Smooth muscle cell of the brain vasculature (primary cell): Measurements from ENCODE around the gene CASP5.

Experiments
- DNase-seq: peaks from one replicate; pipeline ENCODE4 v3.0.0-alpha.2; 2012; ENCODE audit warnings: low read depth, low spot score

CASP5 gene

GRCh38 chr11:104968355-104968855 lies 54.6 kb downstream of the CASP5 start, which contains the start of gene CASP4:
CASP4 (minus strand) TSS chr11:104968574; CDS start chr11:104968525, 49 bp downstream.
- no peak for DNase-seq

DNA sequence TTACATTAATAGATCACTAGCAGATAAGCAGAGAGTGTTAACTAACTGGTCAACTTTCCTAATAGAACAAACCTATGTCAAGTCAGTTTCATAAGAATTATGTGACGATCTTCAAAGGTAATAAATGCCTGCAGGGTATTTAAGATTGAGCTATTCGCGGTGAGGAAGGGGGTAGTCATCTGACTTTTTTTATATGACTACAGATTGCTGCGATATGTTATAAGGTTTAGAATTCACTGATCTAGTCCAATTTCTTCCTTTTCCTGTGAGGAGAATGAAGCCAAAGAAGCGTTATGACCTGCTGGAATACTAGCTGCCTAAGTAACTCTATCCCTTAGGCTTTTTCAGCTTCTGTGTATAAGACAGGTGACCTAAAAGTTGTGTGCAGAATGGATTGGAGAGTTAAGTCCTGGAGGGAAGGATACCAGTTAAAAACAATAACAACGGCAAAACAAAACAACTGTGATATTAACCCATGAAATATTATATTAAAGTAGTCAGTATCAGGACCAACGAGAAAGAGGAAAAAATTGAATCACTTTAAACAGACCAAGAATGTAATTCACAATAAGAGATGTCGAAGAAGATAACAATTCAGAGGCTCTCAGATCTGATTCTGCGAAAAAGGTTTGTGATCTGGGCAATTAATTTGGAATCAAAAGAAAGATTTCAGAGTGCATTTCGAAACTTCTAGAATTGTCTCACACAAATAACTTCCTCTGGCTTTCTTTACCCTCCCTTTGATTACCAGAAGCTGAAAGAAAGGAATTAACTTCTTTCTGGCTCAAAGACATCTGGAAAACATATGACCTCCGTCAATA lies 55.2 kb downstream of the CASP5 start:
- DNase-seq: no peak

- no peak for DNase-seq
Observed at GRCh38 chr11:104965735-104966134, 57.2 kb downstream of the CASP5 start.

- no peak for DNase-seq
Observed at GRCh38 chr11:104964247-104964646, 58.7 kb downstream of the CASP5 start.

- no peak for DNase-seq
Observed at GRCh38 chr11:104962852-104963251, 60.1 kb downstream of the CASP5 start.

GRCh38 chr11:104957280-104957679 lies 65.7 kb downstream of the CASP5 start:
- no peak for DNase-seq

DNA sequence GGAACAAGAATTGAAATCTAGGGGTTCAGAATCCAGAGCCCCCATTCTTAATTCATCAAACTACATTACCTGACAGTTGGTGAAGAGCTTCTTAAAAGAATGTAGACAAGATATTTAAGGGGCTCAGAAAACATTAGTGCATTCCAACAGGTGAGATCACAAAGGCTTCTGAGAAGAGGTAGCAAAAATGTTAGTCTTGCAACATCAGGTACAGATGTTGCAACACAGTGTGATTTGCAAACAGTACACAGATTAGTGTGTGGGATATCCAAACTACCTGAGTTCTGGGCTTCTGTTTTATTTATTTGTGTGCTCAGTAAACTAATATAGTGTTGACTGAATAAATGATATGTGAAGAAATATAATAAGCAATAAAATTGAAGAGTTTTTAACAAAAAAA lies 66.4 kb downstream of the CASP5 start:
- no peak for DNase-seq

DNA sequence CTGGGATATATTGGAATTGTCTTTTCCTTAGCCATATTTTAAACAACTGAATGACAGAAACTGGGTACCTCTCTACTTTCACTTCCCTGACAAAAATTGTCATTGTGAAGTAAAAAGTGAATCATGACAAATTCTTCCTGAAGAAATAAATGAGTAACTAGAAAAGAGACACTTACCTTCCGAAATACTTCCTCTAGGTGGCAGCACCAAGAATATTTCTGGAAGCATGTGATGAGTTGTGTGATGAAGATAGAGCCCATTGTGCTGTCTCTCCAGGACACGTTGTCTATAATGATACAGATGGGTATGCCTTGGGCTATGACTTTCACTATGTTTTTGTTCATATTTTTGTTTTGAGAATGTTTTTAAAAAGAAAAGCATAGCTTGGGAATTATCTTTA lies 76.1 kb downstream of the CASP5 start:
- DNase-seq: no peak
